Endothelial cell of umbilical vein (primary cell): ENCODE results near the gene RPL15. TPM values are rescaled to one million over a fixed set of nuclear protein-coding genes. Genes with fewer than 3 reads are reported as not detected.

ENCODE experiments used
- BruUV-seq: library from RNA; stranded (reverse); fragments of 400-500 nt; replicated peaks from 2 replicates; lab custom pipeline; 2021; lab: Mats Ljungman, UMichigan
- CTCF ChIA-PET: fragments of 300-600, 350-600 bp; sonication (Branson Sonifier 250); formaldehyde crosslinking; loops from one replicate; lab custom pipeline; 2021; ENCODE audit warnings: antibody characterized with exemption, inconsistent platforms; lab: Charles Lee
- POLR2A ChIA-PET: fragments of 300-600, 350-600 bp; sonication (Branson Sonifier 250); formaldehyde crosslinking; loops from one replicate; lab custom pipeline; 2021; ENCODE audit warnings: antibody characterized with exemption, inconsistent platforms; lab: Charles Lee
- DNase-seq: peaks from one replicate; pipeline ENCODE4 v3.0.0-alpha.2; 2011; ENCODE audit warnings: low read depth, low spot score
- FAIRE-seq: peaks from 2 replicates; lab custom pipeline; 2011; peaks lifted over from hg19 to GRCh38; lab: Jason Lieb, UNC
- H2AFZ ChIP-seq: 2 replicates; pipeline ENCODE4 v1.6.0; 2012; ENCODE audit warnings: low read depth, low read length, control low read depth, inconsistent platforms
- H3K27ac ChIP-seq: 2 replicates; pipeline ENCODE4 v1.5.1; 2011; ENCODE audit warnings: low read depth, mild to moderate bottlenecking, control low read depth, low read length, moderate library complexity; ENCODE audit not compliant: insufficient read depth
- H3K27me3 ChIP-seq, 2 experiments: 2 replicates each; pipeline versions ENCODE4 v1.6.0 to v1.6.1; 2011; ENCODE audit warnings: low read length in 2 of 2, mixed read lengths in 1 of 2; ENCODE audit not compliant: control insufficient read depth in 2 of 2, insufficient read depth in 2 of 2
- H3K36me3 ChIP-seq, 2 experiments: 2 replicates in 1 of 2; 3 replicates in 1 of 2; pipeline ENCODE4 v1.5.1; 2011; ENCODE audit warnings: low read length in 2 of 2, mild to moderate bottlenecking in 1 of 2, moderate library complexity in 1 of 2; ENCODE audit not compliant: control insufficient read depth in 2 of 2, insufficient read depth in 2 of 2; ENCODE audit errors: extremely low read depth in 1 of 2
- H3K4me1 ChIP-seq: 3 replicates; pipeline ENCODE4 v1.5.1; 2011; ENCODE audit warnings: mild to moderate bottlenecking, low read length; ENCODE audit not compliant: control insufficient read depth, insufficient read depth; ENCODE audit errors: extremely low read depth
- H3K4me2 ChIP-seq: 2 replicates; pipeline ENCODE4 v1.6.1; 2011; ENCODE audit warnings: low read length, control low read depth, mixed read lengths; ENCODE audit not compliant: insufficient read depth
- H3K4me3 ChIP-seq, 3 experiments: fragments of 200-600 bp in 1 of 3; sonication (generic), shearing (Covaris generic) in 1 of 3; replicated peaks in 1 of 3; 2 replicates each; pipeline ENCODE4 v1.5.1; 2011 to 2016; ENCODE audit warnings: control low read depth in 3 of 3, low read length in 3 of 3, mild to moderate bottlenecking in 2 of 3, inconsistent platforms in 1 of 3, low read depth in 1 of 3, moderate library complexity in 1 of 3; ENCODE audit not compliant: insufficient read depth in 1 of 3
- H3K79me2 ChIP-seq: 2 replicates; pipeline ENCODE4 v1.6.0; 2012; ENCODE audit warnings: low read length, inconsistent platforms; ENCODE audit not compliant: control insufficient read depth, insufficient read depth
- H3K9ac ChIP-seq: replicated peaks from 2 replicates; pipeline ENCODE3; 2011; ENCODE audit warnings: low read length, control low read depth; ENCODE audit not compliant: insufficient read depth; ENCODE audit errors: extremely low read depth
- H3K9me1 ChIP-seq: replicated peaks from 3 replicates; pipeline ENCODE4 v1.6.0; 2011; ENCODE audit warnings: mild to moderate bottlenecking, low read length; ENCODE audit not compliant: control insufficient read depth, insufficient read depth; ENCODE audit errors: extremely low read depth
- H3K9me3 ChIP-seq: replicated peaks from 2 replicates; pipeline ENCODE4 v1.5.1; 2012; ENCODE audit warnings: low read length, inconsistent platforms; ENCODE audit not compliant: control insufficient read depth, insufficient read depth
- H4K20me1 ChIP-seq: replicated peaks from 2 replicates; pipeline ENCODE3; 2011; ENCODE audit warnings: mild to moderate bottlenecking, low read length; ENCODE audit not compliant: control insufficient read depth, insufficient read depth; ENCODE audit errors: extremely low read depth
- EZH2 ChIP-seq: IDR thresholded peaks from 2 replicates; pipeline ENCODE4 v1.6.1; 2012; ENCODE audit warnings: borderline replicate concordance, low read depth, mild to moderate bottlenecking, moderate library complexity, low read length, inconsistent platforms; ENCODE audit not compliant: severe bottlenecking
- FOS ChIP-seq: IDR thresholded peaks from 2 replicates; pipeline ENCODE4 v1.6.1; 2011; ENCODE audit warnings: mild to moderate bottlenecking, low read length, moderate library complexity, borderline replicate concordance; ENCODE audit not compliant: insufficient read depth
- GATA2 ChIP-seq: IDR thresholded peaks from 2 replicates; pipeline ENCODE4 v1.7.0; 2011; ENCODE audit warnings: low read depth, mild to moderate bottlenecking, moderate library complexity, mixed read lengths, low read length; ENCODE audit not compliant: insufficient read length, insufficient read depth
- JUN ChIP-seq: IDR thresholded peaks from 2 replicates; pipeline ENCODE4 v1.6.1; 2011; ENCODE audit warnings: borderline replicate concordance, low read depth; ENCODE audit not compliant: insufficient read length, insufficient read depth
- MYC ChIP-seq: IDR thresholded peaks from one replicate; pipeline ENCODE4 v1.6.1; 2011; ENCODE audit warnings: mild to moderate bottlenecking, low read depth, low read length
- POLR2A ChIP-seq: IDR thresholded peaks from 2 replicates; pipeline ENCODE4 v1.6.1; 2012; ENCODE audit warnings: low read depth, mild to moderate bottlenecking, control low read depth, low read length
- POLR2AphosphoS5 ChIP-seq: IDR thresholded peaks from 2 replicates; pipeline ENCODE4 v1.6.1; 2012; ENCODE audit warnings: low read depth, mild to moderate bottlenecking, control low read depth, low read length, moderate library complexity; ENCODE audit not compliant: insufficient read depth
- dilution Hi-C: fragments of 300-500 bp; cut with MboI; formaldehyde crosslinking; loops from one replicate; pipeline ENCODE4 v1.15.0; 2019; ENCODE audit warnings: low sequenced_read_pairs; ENCODE audit not compliant: extremely low pct_ligation_motif_present
- intact Hi-C: fragments of 100-400 bp; cut with micrococcal nuclease; formaldehyde crosslinking; loops from one replicate; pipeline ENCODE4 v1.10.0; 2022
- polyA plus RNA-seq, 4 experiments: library from polyadenylated mRNA; depleted of rRNA in 3 of 4; stranded (reverse) in 3 of 4; unstranded in 1 of 4; fragments of >200 nt; gene quantifications; 2 replicates each; pipeline versions ENCODE4 v1.2.1 to v1.2.3, GENCODE V29; 2011 to 2012; ENCODE audit warnings: missing spikeins in 1 of 4
- total RNA-seq: library from RNA; stranded (reverse); gene quantifications from 2 replicates; pipeline ENCODE4 v1.2.3, GENCODE V29; 2021
- TF ChIP-seq, protein P1 (sequence below), 2 donors: IDR thresholded peaks; 1 replicate in 1 of 2; 2 replicates in 1 of 2; pipeline ENCODE4 v1.5.1; 2011; ENCODE audit warnings: low read length in 2 of 2, mild to moderate bottlenecking in 2 of 2, moderate library complexity in 2 of 2, control low read depth in 1 of 2, inconsistent platforms in 1 of 2, low read depth in 1 of 2; ENCODE audit not compliant: insufficient read depth in 1 of 2; ENCODE audit errors: extremely low read depth in 1 of 2
- TF ChIP-seq, protein P2 (sequence below): IDR thresholded peaks from 2 replicates; pipeline ENCODE4 v1.6.1; 2011; ENCODE audit not compliant: insufficient read depth, insufficient read length

Gene RPL15
- total and polyA plus RNA-seq, 2 donors (not counting 3 experiments of a cell fraction or from before 2014, with no cell fraction given): 1,901 to 5,777 TPM

DNA sequence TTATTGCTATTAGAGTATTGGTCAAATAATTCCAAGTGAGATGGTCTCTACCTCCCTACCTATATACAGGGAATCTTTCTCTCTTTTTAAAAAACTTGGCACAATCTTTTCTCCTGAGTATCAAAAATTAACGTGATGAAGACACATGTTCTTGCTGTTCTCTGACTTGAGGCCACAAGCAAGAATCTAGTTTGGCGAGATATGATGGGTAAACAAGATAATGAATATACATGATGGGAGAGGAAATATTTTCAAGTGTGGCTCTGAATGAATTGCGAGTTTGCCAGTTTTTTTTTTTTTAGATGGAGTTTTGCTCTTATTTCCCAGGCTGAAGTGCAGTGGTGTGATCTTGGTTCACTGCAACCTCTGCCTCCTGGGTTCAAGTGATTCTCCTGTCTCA is 39.8 kb downstream of the RPL15 start:
- Histone ChIP-seq H3K27ac (no peak overlapping the region), H4K20me1 (no peaks in the 10 kb centered on the region), H3K79me2 (peaks cover 5% of the 10 kb centered on the region), H3K27me3 (no peaks in the 10 kb centered on the region), H3K4me3 (no peak overlapping the region), H2AFZ (no peak overlapping the region), H3K4me1 (peaks cover 15% of the 10 kb centered on the region), H3K9ac (no peak overlapping the region), H3K9me1 (no peaks in the 10 kb centered on the region), H3K36me3 (no peaks in the 10 kb centered on the region), H3K4me2 (no peak overlapping the region), H3K9me3 (no peaks in the 10 kb centered on the region)
- CTCF ChIA-PET: interaction anchor here (1.3 kb wide), 2 partner anchors 9 to 156 kb away, joined by 3 to 6 read pairs; no protein-coding TSS in a partner anchor
- POLR2A ChIA-PET: interaction anchor here (2.4 kb wide), 1 partner anchor 40 kb away, joined by 6 read pairs; the partner anchor contains the start of genes NKIRAS1 and RPL15
- no TSS peak for BruUV-seq
- dilution Hi-C loops: no loop called here
- no peak for FAIRE-seq
- DNase-seq: no peak
- intact Hi-C loops: no loop called here
- TF ChIP-seq POLR2AphosphoS5: no peak

DNA sequence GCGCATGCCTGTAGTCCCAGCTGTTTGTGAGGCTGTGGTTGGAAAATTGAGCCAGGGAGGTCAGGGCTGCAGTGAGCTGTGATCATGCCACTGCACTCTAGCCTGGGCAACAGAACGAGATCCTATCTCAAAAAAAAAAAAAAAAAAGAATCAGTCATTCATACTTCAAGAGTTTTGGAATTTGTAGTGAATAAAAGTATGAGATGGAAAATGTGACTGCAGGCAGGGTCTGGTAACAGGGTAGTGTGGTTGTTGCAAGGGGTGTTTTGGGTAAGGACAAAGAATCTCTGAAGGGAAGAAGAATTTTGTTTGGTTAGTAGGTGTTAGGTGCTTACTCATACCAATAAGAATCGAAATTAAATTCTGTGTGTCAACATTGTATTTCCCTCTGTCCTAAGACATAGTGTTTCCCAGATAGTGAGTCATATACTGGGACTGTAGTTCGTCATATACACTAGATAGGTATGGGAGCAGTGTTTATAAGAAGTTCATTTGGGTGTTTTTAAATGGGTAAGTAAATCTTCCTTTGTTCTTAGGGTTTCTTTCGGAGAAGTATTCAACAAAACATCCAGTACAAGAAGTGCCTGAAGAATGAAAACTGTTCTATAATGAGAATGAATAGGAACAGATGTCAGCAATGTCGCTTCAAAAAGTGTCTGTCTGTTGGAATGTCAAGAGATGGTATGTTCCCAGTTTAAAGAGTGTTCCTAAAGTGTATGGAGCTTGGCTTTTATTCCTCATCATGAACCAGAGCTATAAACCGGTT is 42.4 kb downstream of the RPL15 start:
- no peaks in the 10 kb centered on the region for H3K9me1 ChIP-seq
- no peaks in the 10 kb centered on the region for H4K20me1 ChIP-seq
- H3K4me2 ChIP-seq: peak overlapping the region; percentile 74
- no peaks in the 10 kb centered on the region for H3K27me3 ChIP-seq
- intact Hi-C loops: loop anchor here (1.0 kb wide), 1 partner anchor 12 kb away; no protein-coding TSS in a partner anchor
- peak overlapping the region; percentile 46 for H3K9ac ChIP-seq
- FAIRE-seq (peak; percentile 53), DNase-seq (peak; percentile 87)
- dilution Hi-C loops: no loop called here
- peaks cover 2 to 3% of the 10 kb centered on the region in 2 experiments for H3K36me3 ChIP-seq
- H3K79me2 ChIP-seq: no peaks in the 10 kb centered on the region
- peak overlapping the region; percentile 2 for H2AFZ ChIP-seq
- H3K9me3 ChIP-seq: no peaks in the 10 kb centered on the region
- BruUV-seq: no TSS peak
- ChIA-PET CTCF (no interaction called here), POLR2A (interaction anchor here (0.6 to 1.1 kb wide), 3 partner anchors 12 to 259 kb away, joined by 3 to 5 read pairs (median 4); partner anchors contain the start of genes NKIRAS1 and RPL15)
- peak overlapping the region; percentile 81 for H3K27ac ChIP-seq
- peaks cover 21% of the 10 kb centered on the region for H3K4me1 ChIP-seq
- H3K4me3 ChIP-seq: no peak overlapping the region
- TF ChIP-seq GATA2: peak; percentile 32
- TF ChIP-seq, protein P1, sequence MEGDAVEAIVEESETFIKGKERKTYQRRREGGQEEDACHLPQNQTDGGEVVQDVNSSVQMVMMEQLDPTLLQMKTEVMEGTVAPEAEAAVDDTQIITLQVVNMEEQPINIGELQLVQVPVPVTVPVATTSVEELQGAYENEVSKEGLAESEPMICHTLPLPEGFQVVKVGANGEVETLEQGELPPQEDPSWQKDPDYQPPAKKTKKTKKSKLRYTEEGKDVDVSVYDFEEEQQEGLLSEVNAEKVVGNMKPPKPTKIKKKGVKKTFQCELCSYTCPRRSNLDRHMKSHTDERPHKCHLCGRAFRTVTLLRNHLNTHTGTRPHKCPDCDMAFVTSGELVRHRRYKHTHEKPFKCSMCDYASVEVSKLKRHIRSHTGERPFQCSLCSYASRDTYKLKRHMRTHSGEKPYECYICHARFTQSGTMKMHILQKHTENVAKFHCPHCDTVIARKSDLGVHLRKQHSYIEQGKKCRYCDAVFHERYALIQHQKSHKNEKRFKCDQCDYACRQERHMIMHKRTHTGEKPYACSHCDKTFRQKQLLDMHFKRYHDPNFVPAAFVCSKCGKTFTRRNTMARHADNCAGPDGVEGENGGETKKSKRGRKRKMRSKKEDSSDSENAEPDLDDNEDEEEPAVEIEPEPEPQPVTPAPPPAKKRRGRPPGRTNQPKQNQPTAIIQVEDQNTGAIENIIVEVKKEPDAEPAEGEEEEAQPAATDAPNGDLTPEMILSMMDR (IDR thresholded peaks at IDR 0.05; ENCODE audit: extremely low read depth in 1 of 2, insufficient read depth in 1 of 2, low read depth in 1 of 2, low read length in 2 of 2): no peak
- peak; percentile 90 for TF ChIP-seq FOS
- no peak for TF ChIP-seq POLR2A
- peak; percentile 37 for TF ChIP-seq POLR2AphosphoS5
- TF ChIP-seq JUN: peak; percentile 80
- TF ChIP-seq, protein P2, sequence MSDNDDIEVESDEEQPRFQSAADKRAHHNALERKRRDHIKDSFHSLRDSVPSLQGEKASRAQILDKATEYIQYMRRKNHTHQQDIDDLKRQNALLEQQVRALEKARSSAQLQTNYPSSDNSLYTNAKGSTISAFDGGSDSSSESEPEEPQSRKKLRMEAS: no peak
- no peak for TF ChIP-seq MYC
- TF ChIP-seq EZH2: no peak
